KMS-11 (cell line): ENCODE measurements around the gene CCDC68.

Experiments used
- H2AFZ ChIP-seq: fragments of 200-600 bp; sonication (generic); 2 replicates; pipeline ENCODE4 v1.6.1; 2016; ENCODE audit warnings: antibody characterized with exemption, mixed run types, low read depth
- H3K27ac ChIP-seq: fragments of 200-600 bp; sonication (generic); 2 replicates; pipeline ENCODE4 v1.6.1; 2016; ENCODE audit warnings: mild to moderate bottlenecking, mixed run types
- H3K27me3 ChIP-seq: fragments of 200-600 bp; sonication (generic); 2 replicates; pipeline ENCODE4 v1.6.1; 2017; ENCODE audit warnings: mild to moderate bottlenecking, low read depth, mixed run types, moderate library complexity; ENCODE audit not compliant: insufficient read depth
- H3K36me3 ChIP-seq: fragments of 200-600 bp; sonication (generic); 2 replicates; pipeline ENCODE4 v1.6.1; 2017; ENCODE audit warnings: mild to moderate bottlenecking, mixed run types; ENCODE audit not compliant: insufficient read depth
- H3K4me1 ChIP-seq: fragments of 200-600 bp; sonication (generic); 2 replicates; pipeline ENCODE4 v1.6.1; 2016; ENCODE audit warnings: mild to moderate bottlenecking, low read depth, mixed run types; ENCODE audit not compliant: poor library complexity, severe bottlenecking
- H3K4me2 ChIP-seq: fragments of 200-600 bp; sonication (generic); 2 replicates; pipeline ENCODE4 v1.7.0; 2016; ENCODE audit warnings: mild to moderate bottlenecking, mixed run types
- H3K4me3 ChIP-seq: fragments of 200-600 bp; sonication (generic); IDR thresholded peaks from 2 replicates; pipeline ENCODE4 v1.6.1; 2017; ENCODE audit warnings: low read depth, low read length, mixed read lengths; ENCODE audit not compliant: insufficient read depth
- H3K79me2 ChIP-seq: fragments of 200-600 bp; sonication (generic); 2 replicates; pipeline ENCODE4 v1.6.1; 2016; ENCODE audit warnings: low read depth, mixed run types; ENCODE audit not compliant: insufficient read depth
- H3K9ac ChIP-seq: fragments of 200-600 bp; sonication (generic); 2 replicates; pipeline ENCODE4 v1.6.1; 2016; ENCODE audit warnings: mild to moderate bottlenecking, mixed run types
- H4K20me1 ChIP-seq: fragments of 200-600 bp; sonication (generic); 2 replicates; pipeline ENCODE4 v1.6.1; 2016; ENCODE audit warnings: mild to moderate bottlenecking, mixed run types; ENCODE audit not compliant: insufficient read depth
- TF ChIP-seq, protein P1 (sequence below): fragments of 200-600 bp; sonication (generic); conservative IDR thresholded peaks from 2 replicates; pipeline ENCODE4 v1.6.1; 2017; ENCODE audit warnings: low read depth, mild to moderate bottlenecking, antibody characterized with exemption, low read length, moderate library complexity, mixed read lengths

CCDC68 gene

DNA sequence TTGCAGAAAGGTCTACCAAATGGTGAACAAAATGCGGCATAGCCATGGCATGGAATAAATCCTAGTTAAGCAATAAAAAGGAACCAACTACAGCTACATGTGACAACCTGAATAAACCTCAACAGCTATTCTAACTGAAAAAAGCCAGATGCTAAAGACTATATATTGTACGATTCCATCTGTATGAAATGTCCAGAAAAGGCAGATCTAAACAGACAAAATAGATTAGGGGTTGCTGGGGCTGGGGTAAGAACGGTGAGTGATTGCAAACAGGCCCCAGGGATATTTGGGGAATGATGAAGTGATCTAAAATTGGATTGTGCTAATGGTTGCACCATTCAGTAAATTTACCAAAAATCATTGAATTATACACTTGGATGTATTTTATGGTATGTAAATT, 2.8 kb downstream of the CCDC68 start:
- no peak overlapping the region for H3K27ac ChIP-seq
- no peak overlapping the region for H3K9ac ChIP-seq
- no peaks in the 10 kb centered on the region for H3K36me3 ChIP-seq
- no peaks in the 10 kb centered on the region for H3K79me2 ChIP-seq
- H3K4me2 ChIP-seq: no peak overlapping the region
- H4K20me1 ChIP-seq: no peaks in the 10 kb centered on the region
- TF ChIP-seq, protein P1, sequence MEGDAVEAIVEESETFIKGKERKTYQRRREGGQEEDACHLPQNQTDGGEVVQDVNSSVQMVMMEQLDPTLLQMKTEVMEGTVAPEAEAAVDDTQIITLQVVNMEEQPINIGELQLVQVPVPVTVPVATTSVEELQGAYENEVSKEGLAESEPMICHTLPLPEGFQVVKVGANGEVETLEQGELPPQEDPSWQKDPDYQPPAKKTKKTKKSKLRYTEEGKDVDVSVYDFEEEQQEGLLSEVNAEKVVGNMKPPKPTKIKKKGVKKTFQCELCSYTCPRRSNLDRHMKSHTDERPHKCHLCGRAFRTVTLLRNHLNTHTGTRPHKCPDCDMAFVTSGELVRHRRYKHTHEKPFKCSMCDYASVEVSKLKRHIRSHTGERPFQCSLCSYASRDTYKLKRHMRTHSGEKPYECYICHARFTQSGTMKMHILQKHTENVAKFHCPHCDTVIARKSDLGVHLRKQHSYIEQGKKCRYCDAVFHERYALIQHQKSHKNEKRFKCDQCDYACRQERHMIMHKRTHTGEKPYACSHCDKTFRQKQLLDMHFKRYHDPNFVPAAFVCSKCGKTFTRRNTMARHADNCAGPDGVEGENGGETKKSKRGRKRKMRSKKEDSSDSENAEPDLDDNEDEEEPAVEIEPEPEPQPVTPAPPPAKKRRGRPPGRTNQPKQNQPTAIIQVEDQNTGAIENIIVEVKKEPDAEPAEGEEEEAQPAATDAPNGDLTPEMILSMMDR: no peak
- H2AFZ ChIP-seq: no peak overlapping the region
- H3K27me3 ChIP-seq: no peaks in the 10 kb centered on the region
- H3K4me3 ChIP-seq: no peak overlapping the region
- H3K4me1 ChIP-seq: no peaks in the 10 kb centered on the region

DNA sequence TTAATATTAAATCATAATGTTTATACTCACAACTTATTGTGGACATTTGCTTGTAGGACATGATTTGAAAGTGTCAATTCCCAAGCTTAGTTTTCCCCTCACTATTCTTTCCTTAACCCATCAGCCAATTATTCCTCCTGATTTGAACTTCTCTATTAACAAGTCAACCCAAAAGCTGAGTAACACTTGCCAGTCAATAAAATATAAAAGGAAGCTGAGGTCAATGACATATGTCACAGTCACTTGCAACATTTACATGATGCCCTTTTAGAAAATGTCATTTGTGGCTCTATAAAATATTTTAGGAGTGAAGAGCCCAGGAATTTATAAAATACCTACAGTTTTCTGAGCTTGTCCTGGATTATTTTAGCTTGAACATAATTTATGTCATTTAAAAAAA, 7.2 kb downstream of the CCDC68 start:
- H3K9ac ChIP-seq: no peak overlapping the region
- TF ChIP-seq, protein P1: no peak
- no peak overlapping the region for H2AFZ ChIP-seq
- no peaks in the 10 kb centered on the region for H3K27me3 ChIP-seq
- H3K27ac ChIP-seq: no peak overlapping the region
- H3K4me3 ChIP-seq: no peak overlapping the region
- H3K79me2 ChIP-seq: no peaks in the 10 kb centered on the region
- H3K36me3 ChIP-seq: no peaks in the 10 kb centered on the region
- H3K4me2 ChIP-seq: no peak overlapping the region
- no peaks in the 10 kb centered on the region for H3K4me1 ChIP-seq
- H4K20me1 ChIP-seq: no peaks in the 10 kb centered on the region

DNA sequence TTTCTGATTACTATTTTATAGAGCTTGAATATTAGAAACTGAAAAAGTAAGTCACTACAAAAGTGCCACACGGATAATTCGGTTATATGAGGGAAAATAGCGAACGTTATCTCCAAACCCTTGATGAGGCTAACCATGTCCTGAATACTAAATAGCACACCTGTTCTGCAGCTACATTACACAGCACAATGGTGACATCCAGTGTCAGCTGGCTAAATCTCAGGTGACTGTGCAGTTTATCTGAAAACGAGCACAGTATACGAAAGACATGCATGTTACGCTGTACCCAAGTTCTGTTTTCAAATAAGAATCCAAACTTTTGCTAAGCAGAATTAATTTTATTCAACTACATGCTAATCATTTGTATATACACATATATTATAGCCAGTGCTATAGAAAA, 9.0 kb downstream of the CCDC68 start:
- H3K9ac ChIP-seq: no peak overlapping the region
- TF ChIP-seq, protein P1: no peak
- H3K4me1 ChIP-seq: peaks cover 3% of the 10 kb centered on the region
- no peaks in the 10 kb centered on the region for H3K27me3 ChIP-seq
- no peaks in the 10 kb centered on the region for H4K20me1 ChIP-seq
- H3K4me3 ChIP-seq: no peak overlapping the region
- no peak overlapping the region for H2AFZ ChIP-seq
- H3K36me3 ChIP-seq: no peaks in the 10 kb centered on the region
- no peak overlapping the region for H3K4me2 ChIP-seq
- no peaks in the 10 kb centered on the region for H3K79me2 ChIP-seq
- no peak overlapping the region for H3K27ac ChIP-seq

DNA sequence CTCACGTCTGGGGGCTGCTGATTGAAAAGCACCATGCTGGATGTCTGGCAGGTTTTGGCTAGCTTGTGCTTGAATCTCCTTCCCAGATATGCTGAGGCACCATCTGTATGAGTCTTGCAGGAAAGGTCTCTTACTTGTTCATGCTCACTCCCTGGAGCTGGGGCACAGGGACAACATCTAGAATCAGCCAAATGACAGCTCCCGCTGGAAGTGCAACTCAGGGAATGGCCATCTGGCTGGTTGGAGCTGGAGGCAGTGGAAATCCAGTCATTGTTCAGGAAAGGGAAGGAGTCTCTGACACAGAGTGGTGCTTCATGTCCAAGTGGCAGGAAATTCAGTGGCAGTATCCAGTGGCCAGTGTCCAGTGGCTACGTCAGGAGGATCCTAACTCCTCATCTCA, 9.7 kb downstream of the CCDC68 start:
- H2AFZ ChIP-seq: no peak overlapping the region
- H3K4me2 ChIP-seq: no peak overlapping the region
- peaks cover 3% of the 10 kb centered on the region for H3K4me1 ChIP-seq
- H3K79me2 ChIP-seq: no peaks in the 10 kb centered on the region
- no peak overlapping the region for H3K9ac ChIP-seq
- no peak overlapping the region for H3K27ac ChIP-seq
- no peak overlapping the region for H3K4me3 ChIP-seq
- H3K36me3 ChIP-seq: no peaks in the 10 kb centered on the region
- no peaks in the 10 kb centered on the region for H3K27me3 ChIP-seq
- H4K20me1 ChIP-seq: no peaks in the 10 kb centered on the region
- TF ChIP-seq, protein P1: no peak
